ENCODE measurements around the gene CMC2.

The CMC2 gene

DNA sequence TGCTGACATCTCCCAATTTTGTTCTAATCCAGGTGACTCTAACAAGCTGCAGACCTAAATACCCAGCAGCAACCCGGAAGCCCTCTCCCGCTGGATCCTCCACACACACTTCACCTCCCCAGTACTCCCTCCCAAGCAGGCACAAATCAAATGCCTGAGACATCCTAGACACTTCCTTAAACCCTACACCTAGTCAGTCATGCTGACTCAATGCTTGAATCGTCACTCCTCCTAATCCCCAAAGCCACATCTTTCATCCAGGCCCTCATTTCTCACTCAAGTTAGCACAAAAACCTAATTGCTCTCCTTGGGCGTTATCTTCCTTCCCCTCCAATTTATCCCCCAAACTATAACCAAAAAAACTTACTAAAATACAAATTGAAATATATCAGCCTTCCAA lies 32.7 kb downstream of the CMC2 start:
- peak; percentile 52 for DNase-seq (ENCODE audit: low read depth)

DNA sequence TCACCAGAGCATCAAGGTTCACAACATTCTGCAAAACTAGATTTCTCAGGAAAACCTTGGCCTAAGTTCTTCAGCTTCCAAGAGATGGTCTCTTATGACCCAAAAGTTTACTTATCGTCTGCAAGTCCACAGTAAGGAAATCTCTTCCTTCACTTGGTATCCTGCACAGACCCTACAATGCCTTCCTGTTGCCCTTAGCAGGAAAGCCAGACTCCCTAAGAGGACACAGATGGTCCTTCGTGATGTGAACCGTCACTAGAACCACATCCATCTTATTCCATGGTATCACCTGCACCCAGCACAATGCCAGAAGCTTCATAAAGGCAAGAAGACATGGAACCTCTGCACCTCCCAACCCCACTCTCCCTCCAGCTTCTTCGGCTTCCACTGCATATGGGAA lies 34.1 kb downstream of the CMC2 start:
- no peak for DNase-seq (ENCODE audit: low read depth)

DNA sequence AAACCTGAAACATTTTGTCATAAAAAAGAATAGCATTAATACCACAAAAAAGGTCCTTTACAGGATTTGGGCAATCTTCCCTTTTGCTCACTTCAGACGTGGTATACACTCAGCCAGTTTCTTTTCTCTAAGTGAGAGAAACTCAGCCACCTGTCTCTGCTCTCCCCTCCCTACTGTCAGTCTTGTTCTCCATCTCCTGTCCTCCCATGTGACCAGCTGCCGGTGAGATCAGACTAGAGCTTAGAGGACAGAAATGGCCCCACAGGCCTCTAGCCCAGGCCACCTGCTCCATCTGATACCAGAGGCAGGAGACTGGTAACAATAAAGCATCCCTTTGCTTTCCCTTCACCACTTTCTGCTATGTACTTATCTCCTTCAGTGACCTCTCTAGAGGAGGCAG lies 34.9 kb downstream of the CMC2 start:
- no peak for DNase-seq (ENCODE audit: low read depth)

DNA sequence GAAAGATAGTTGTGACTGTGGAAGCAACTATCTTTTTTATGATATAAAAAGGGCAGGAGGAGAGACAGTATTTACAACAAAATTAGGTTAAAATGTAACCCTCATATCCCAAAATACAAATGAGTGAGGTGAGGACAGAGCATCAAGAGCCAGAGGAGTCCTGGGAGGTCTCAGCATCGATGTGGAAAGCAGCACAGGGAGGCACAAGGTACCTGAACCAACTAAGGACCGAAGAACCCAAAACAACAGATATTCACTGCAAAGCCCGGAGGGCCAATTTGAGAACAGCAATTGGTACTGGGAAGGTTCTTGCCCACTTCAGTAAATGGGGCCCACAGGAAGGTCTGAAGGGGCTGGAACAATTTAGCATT lies 37.6 kb downstream of the CMC2 start:
- no peak for DNase-seq (ENCODE audit: low read depth)

DNA sequence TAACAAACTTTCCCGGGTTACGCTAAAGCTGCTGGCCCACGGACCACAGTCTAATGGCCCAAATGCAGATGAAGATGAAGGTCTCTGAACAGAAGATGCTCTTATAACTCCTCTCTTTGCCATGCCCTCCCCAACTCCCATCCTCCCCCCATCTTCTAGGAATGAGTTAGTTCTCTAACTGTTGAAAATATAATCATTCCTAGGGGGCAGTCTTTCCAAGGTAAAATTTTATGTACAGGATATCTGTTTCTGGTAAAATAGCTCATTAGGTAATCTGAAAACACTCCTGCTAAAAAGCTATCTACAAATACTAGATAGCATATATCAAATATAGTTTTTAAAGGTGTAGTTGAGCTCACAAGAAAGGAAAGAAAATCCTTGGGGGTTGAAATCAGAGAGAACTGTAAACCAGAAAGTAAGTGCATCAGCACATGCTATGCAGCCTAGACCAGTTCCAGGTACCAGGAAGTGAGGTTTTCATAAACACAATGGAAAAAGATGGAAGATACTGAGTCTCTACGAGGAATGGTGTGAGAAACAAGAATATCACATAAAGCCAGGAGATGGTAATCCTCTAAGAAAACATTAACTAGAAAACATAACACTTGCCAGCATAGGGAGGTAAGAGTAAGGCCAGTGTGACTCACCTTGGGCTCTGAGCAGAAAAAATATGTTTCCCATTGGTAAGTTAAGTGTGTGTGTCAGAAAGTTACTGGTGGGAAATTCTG lies 38.1 kb downstream of the CMC2 start:
- DNase-seq (ENCODE audit: low read depth), result peak; percentile 40

DNA sequence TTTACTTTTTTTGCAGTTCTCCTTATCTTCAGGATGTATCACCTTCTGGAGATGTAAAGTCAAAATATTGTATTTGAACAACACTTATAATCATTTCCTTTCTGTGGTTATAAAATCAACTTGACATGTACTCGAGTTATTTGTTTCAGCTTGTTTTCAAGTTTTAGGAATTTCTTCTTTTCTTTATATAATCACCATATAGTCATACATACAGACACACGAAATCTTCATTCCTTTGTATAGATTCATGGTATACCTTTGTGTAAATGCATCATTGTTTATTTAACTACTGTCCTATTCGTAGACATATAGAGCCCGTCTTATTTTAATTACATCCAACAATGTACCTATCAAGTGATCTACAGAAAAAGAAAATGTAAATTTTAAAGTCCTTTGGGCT lies 40.1 kb downstream of the CMC2 start:
- no peak for DNase-seq (ENCODE audit: low read depth)

DNA sequence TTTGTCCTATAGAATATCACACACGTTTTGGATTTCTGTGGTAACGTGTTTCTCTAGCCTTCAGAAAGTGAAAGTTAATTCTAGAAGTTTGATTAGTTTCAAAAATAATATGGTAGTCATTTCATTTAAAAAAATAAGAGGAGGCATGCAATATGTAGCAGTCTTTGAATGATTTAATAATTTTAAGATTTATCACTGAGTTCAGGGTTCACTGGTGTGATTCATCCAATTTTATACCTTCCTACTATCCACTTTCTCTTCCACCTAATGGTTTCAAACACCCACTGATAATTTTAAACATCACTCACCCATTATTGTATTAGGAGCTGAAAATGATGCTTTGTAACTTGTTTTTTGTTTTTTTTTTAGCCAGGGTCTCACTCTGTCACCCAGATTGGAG lies 42.3 kb downstream of the CMC2 start:
- no peak for DNase-seq (ENCODE audit: low read depth)

DNA sequence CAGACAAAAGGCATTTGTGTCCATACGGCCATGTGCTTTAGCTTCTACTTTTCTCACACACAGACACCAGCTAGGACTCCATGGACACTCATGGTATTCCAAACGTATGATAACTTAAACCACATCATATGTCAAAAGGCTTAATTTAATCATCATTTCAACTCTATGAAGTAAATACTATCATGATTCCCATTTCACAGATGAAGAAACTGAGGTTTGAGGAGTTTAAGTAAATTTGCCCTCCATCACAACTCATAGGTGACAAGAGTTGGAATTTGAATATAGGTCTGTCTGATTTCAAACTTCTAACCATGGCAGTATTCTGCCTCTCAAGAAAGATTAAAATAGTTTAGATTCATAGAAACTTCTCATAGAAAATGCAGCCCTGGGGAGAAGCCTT lies 43.8 kb downstream of the CMC2 start:
- DNase-seq (ENCODE audit: low read depth), result no peak

DNA sequence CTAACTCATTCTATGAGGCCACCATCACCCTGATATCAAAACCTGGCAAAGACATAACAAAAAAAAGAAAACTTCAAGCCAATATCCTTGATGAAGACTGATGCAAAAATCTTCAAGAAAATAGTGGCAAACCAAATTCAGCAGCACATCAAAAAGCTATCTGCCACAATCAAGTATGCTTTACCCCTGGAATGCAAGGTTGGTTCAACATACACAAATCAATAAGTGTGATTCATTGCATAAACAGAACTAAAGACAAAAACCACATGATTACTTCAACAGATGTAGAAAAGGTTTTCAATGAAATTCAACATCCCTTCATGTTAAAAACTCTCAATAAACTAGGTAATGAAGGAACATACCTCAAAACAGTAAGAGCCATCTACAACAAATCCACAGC lies 48.4 kb downstream of the CMC2 start:
- DNase-seq (ENCODE audit: low read depth), result no peak

DNA sequence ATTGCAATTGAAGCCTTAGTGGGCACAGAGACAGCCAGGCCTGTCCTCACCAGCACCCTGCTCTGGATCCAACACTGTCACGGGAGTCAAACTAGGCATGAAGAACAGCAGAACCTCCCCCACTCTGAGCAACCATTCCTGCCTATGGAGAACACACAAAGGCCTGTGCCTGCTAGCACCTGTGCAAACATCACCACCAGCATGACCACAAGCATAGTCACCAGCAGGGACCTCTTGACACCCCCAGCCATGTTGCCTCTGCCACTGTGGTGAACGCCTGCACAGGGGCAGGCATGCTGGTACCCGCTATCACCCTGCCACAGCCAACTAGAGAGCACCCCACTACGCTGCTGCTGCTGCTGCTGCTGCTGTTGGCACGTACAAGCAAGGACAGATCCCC lies 51.7 kb downstream of the CMC2 start:
- DNase-seq (ENCODE audit: low read depth), result no peak

DNA sequence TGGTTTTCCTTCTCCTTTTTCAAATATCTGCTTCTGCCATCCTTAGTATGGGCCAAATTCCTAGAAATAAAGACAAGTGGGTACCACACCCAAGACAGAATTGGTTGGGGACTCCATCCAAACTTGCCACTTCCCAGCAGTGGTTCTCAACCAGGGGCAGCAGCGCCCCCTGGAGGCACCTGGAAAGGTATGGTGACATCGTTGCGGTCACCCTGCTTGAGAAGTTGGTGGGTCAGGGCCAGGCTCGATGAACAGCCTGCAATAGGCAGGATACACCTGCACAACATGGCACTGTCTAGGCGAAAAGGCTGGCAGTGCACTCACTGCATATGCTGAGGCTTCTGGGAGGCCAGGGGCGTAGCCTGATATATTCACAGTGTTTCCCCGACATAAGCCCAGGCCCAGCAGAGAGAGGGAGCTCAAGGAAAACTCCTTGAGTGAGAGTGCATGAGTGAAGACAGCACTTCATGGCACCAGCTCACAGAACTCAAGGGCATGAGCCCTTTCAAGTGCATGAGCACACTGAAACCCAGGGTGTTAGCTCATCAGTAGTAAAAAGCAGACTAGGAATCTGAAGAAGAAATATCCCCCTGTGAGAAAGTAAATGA lies 57.7 kb downstream of the CMC2 start:
- DNase-seq (ENCODE audit: low read depth), result peak; percentile 67

DNA sequence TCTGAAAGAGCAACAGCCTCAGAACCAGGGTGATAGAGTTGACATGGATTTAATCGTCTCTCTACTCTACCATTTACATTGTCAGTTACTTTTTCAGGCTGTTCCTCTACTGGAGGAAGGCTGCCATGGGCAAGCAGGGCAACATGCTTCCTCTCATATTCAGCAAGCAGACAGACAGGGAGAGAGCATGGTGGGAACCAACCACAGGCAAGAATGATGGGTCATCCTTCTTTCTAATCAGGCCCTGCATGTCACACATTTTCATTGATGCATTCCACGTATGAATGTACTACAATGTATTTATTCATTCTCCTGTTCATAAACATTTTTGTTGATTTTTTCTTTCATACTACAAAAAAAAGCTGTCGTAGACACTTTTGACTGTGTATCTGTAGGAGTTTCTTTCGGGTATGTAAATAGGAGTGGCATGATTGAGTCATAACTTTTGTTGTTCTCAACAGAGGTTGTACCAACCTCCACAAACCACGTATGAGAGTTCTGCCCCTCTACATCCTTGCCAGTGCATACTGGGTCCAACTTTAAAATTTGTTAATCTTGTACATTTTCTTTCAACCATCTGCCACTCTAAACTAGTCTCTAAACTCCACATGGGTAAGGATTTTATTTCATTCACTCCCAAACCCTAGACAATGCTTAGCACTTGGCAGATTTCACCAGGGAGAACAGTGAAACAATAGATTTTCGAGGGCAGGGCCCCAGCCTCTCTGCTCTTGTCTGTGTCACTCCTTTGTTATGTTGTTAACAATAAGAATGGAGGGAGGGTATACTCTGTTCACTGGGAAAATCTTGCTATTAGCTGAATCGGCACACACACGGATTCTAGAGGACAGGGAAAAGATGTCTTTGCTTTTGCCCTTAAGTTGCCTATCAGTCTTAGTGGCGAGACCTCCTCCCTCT lies 58.7 kb downstream of the CMC2 start:
- DNase-seq (ENCODE audit: low read depth), result no peak

DNA sequence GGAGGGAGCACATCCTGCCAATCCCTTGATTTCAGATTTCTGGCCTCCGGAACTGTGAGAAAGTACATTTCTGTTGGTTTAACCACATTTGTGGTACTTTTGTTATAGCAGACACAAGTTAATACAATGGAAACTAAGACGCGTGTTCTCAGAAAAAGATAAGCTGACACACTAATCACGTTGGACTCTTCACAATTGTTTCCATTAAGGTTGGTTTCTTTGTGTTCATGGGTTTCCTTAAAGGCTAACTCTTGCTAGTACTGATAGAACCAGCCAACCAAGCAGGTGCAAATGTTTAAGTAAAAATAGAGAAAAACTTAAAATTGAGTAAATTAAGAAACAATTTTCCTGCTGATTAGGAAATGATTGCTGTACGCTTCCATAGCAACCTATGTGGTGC lies 59.4 kb downstream of the CMC2 start:
- no peak for DNase-seq (ENCODE audit: low read depth)

DNA sequence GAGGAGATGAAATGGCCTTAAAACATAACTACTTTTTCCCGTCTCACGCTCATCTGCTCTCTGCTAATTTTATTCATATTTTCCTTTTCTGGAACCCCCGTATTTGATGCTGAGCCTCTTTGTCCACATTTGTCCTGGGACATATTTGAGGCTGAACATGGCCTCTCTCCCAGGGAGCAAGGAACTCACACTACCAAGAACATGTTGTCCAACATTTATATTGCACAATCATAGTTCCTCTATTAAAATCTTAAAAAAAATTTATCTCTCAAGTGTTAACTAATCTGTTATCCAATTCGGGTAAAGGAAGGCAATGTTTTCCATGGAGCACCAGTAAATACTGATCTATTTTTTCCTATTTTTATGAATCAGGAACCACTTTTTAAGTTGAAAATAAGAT lies 60.2 kb downstream of the CMC2 start:
- DNase-seq (ENCODE audit: low read depth), result no peak

DNA sequence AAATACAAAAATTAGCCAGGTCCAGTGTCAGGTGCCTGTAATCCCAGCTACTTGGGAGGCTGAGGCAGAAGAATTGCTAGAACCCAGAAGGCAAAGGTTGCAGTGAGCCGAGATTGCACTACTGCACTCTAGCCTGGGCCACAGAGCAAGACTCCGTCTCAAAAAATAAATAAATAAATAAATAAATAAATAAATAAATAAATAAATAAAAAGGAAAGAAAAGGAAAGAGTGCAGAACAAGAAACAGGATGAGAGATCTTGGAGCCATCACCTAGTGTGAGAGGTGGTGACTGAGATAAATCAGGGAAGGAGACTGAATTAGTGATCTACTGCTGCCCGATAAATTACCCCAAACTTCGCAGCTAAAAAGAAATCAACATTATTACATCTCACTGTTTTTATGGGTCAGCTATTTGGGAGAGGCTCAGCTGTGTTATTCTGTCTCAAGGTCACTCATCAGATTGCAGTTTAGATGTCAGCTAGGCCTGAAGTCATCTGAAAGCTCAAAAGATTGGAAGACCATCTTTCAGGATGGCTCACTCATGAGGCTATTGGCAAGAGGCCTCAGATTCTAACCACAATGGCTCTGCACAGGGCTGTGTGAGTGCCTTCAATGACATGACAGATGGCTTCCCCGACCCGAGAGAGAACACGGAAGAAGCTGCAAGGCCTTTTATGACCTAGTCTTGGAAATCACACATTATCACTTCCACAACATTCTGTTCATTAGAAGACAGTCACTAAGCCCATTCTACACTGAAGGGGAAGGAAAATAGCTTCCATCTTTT lies 66.4 kb downstream of the CMC2 start:
- DNase-seq (ENCODE audit: low read depth), result peak; percentile 7

DNA sequence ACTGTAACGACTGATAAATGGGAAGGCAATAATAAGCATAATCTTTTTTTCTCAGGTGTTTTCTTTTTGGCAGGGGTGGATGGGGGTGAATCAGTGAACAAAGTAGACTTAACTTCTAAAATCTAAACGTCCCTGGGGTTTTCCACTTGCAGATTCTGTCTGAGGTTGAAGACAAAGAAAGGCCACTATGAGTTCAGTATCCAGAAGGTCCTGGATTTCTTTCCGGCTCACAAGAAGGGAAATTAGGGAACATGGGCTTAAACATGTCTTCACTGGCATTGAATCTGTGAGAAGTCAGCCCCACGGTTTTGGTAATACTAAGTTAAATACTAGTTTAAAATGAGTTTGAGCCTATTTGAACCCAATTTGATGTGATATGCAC lies 67.8 kb downstream of the CMC2 start:
- no peak for DNase-seq (ENCODE audit: low read depth)

DNA sequence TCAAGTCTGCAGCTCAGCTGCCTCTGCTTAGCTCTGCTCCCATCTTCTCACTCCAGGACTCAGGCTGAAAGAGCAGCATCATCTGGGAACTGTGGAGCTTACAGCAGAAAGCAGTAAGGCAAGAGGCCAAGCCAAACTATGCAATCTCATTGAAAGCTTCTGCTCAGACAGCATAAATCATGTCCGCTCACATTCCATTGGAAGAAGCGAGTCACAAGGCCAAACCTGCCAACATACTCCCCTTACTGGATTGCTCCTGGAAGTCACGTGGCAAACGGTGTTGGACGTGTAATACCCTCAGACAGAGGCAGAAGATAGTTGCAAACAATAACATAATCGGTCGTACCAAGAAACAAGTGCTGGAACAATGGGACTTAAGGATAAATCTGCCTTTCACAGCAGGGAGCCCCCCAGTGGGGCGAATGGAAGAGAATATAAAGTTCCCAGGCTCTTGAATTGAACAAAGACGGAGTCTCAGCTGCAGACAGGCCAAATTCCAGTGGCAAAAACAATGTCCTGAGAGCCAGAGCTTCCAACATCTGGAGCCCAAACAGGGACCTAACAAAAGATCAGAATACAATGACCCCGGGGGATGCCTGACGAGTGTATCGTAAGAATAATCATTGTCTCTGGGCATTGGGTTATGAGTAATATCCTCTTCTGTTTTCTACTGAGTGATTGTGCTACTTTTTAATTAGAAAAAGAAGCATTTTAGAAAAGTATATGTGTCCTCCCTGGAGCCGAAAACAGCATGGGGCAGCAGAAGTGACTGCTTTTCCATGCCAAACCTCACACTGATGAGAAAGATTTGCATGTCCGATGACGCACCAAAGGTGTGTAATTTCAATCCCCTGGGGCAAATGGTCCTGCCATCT lies 68.4 kb downstream of the CMC2 start:
- peak; percentile 92 for DNase-seq (ENCODE audit: low read depth)

DNA sequence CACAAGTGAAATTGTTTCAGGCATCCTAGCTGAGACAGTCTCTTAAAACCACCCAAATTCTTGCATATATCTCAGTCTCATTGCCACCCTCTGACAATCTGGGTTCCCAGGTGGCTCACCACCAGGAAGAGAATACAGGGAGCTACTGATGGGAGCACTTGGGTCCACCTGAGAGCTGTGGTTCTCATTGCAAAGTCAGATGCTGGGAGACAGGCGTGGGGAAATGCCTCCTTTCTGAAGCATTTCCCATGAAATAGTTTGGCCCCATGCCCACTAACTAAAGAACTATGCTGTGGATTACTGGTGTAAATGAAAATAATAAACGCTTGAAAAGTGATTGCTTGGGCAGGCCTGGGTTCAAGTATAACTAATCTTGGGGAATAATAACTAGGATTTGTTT lies 70.3 kb downstream of the CMC2 start:
- DNase-seq (ENCODE audit: low read depth), result peak; percentile 52

DNA sequence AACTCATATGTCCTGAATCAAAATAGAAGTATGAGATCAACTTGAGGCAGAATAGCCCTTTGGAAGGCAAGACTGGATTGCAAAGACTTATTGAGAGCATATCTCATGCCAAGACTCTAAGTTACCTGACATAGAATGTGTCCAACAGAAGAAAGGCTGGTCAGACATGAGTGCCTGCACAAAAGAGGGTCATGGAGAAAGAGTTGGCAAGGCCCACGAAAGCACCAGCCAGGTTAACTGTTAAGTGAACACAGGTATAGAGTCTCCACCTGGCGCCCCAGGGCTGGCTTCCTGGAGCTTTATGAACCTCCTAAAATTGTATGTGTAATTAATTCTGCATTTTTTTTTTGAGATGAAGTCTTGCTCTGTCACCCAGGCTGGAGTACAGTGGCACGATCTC lies 71.0 kb downstream of the CMC2 start:
- DNase-seq (ENCODE audit: low read depth), result no peak

DNA sequence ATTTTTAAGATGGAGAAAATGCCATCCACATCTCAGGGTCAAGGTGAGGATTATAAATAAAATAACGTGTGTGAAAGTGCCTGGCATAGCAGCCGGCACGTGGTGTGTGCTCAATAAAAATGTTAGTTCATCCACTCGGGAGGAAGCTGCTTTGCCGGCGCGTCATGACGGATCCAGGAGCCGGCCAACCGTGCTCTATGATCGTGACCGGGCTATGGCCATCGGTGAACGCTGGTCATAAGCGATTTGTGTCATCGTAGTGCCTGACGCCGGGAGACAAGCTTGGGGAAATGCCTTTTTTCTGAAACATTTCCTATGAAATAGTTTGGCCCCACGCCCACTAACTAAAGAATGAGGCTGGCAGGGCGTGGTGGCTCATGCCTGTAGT lies 74.0 kb downstream of the CMC2 start:
- DNase-seq (ENCODE audit: low read depth), result peak; percentile 99
